HCT116 (cell line): ENCODE results near the gene LTBP1. TPM values are rescaled to one million over a fixed set of nuclear protein-coding genes. Genes with fewer than 3 reads are reported as not detected.

Experiments used
- ATAC-seq: fragments of 200-7000 bp; cut with Tn5 transposase; 2 replicates; pipeline ENCODE4 v1.9.1; 2020; ENCODE audit warnings: mild to moderate bottlenecking, moderate library complexity
- BruUV-seq: library from RNA; stranded (reverse); fragments of 400-500 nt; replicated peaks from 2 replicates; lab custom pipeline; 2021; lab: Mats Ljungman, UMichigan
- CTCF ChIA-PET: fragments of 300-600 bp; sonication (Branson Sonifier 250); formaldehyde crosslinking; loops from one replicate; lab custom pipeline; 2021; ENCODE audit warnings: antibody characterized with exemption; lab: Charles Lee
- POLR2A ChIA-PET: fragments of 300-600, 350-600 bp; sonication (Branson Sonifier 250); formaldehyde crosslinking; loops from one replicate; lab custom pipeline; 2021; ENCODE audit warnings: antibody characterized with exemption; lab: Charles Lee
- RAD21 ChIA-PET, 2 experiments: fragments of 300-600 bp; sonication (Branson Sonifier 250); formaldehyde crosslinking; loops; one replicate each; lab custom pipeline; 2023; ENCODE audit warnings: low total read pairs in 2 of 2; ENCODE audit not compliant: uncharacterized antibody in 2 of 2, unreplicated experiment in 2 of 2, low non-redundant PET in 1 of 2; lab: Charles Lee
- DNase-seq: peaks from one replicate; pipeline ENCODE4 v3.0.0-alpha.2; 2010; ENCODE audit warnings: low read depth, low spot score
- H2AFZ ChIP-seq: fragments of 200-600 bp; shearing (Covaris generic), sonication (generic); 2 replicates; pipeline ENCODE4 v1.6.1; 2017; ENCODE audit warnings: low read depth, mixed run types, mixed read lengths, antibody characterized with exemption, low read length; ENCODE audit not compliant: poor library complexity, severe bottlenecking
- H3K27ac ChIP-seq: 2 replicates; pipeline ENCODE4 v1.5.1; 2012; ENCODE audit warnings: low read depth, low read length
- H3K27me3 ChIP-seq: fragments of 200-600 bp; sonication (generic); 2 replicates; pipeline ENCODE4 v1.6.1; 2016; ENCODE audit warnings: mixed run types, low read length, mixed read lengths; ENCODE audit not compliant: insufficient read depth
- H3K36me3 ChIP-seq, 2 experiments: fragments of 200-500 bp in 1 of 2; fragments of 200-600 bp in 1 of 2; sonication (Bioruptor generic) in 1 of 2; sonication (generic) in 1 of 2; 2 replicates each; pipeline versions ENCODE4 v1.5.1 to v1.6.1; 2014 to 2016; ENCODE audit warnings: low read length in 2 of 2, inconsistent platforms in 1 of 2, mixed read lengths in 1 of 2, mixed run types in 1 of 2; ENCODE audit not compliant: insufficient read depth in 2 of 2, control insufficient read depth in 1 of 2
- H3K4me1 ChIP-seq, 2 experiments: fragments of 200-600 bp in 1 of 2; sonication (generic) in 1 of 2; 2 replicates each; pipeline versions ENCODE4 v1.5.1 to v1.6.1; 2012 to 2017; ENCODE audit warnings: low read length in 2 of 2, inconsistent platforms in 1 of 2, mild to moderate bottlenecking in 1 of 2, mixed read lengths in 1 of 2, mixed run types in 1 of 2, moderate library complexity in 1 of 2; ENCODE audit not compliant: insufficient read depth in 2 of 2, control insufficient read depth in 1 of 2
- H3K4me2 ChIP-seq: fragments of 200-600 bp; sonication (generic); 2 replicates; pipeline ENCODE4 v1.6.1; 2017; ENCODE audit warnings: mixed run types, low read length, mixed read lengths
- H3K4me3 ChIP-seq, 2 experiments: fragments of 200-600 bp in 1 of 2; sonication (generic) in 1 of 2; replicated peaks in 1 of 2; 2 replicates each; pipeline ENCODE4 v1.5.1; 2011 to 2016; ENCODE audit warnings: low read length in 2 of 2, control low read depth in 1 of 2, low read depth in 1 of 2, mild to moderate bottlenecking in 1 of 2, mixed read lengths in 1 of 2, mixed run types in 1 of 2
- H3K79me2 ChIP-seq: fragments of 200-600 bp; sonication (generic); 2 replicates; pipeline ENCODE4 v1.6.1; 2017; ENCODE audit warnings: mild to moderate bottlenecking, mixed run types, low read length, moderate library complexity, mixed read lengths; ENCODE audit not compliant: insufficient read depth
- H3K9ac ChIP-seq: fragments of 200-600 bp; sonication (generic); 2 replicates; pipeline ENCODE4 v1.6.1; 2016; ENCODE audit warnings: low read length, mixed read lengths
- H3K9me2 ChIP-seq: fragments of 200-600 bp; sonication (generic), shearing (Covaris generic); 2 replicates; pipeline ENCODE4 v1.6.1; 2017; ENCODE audit warnings: mixed run types, mild to moderate bottlenecking, moderate library complexity; ENCODE audit not compliant: insufficient read depth
- H3K9me3 ChIP-seq, 2 experiments: fragments of 200-500 bp in 1 of 2; fragments of 200-600 bp in 1 of 2; sonication (Bioruptor generic) in 1 of 2; sonication (generic) in 1 of 2; 2 replicates each; pipeline ENCODE4 v1.6.1; 2014 to 2017; ENCODE audit warnings: low read length in 2 of 2, mixed read lengths in 2 of 2, inconsistent platforms in 1 of 2, low read depth in 1 of 2, mild to moderate bottlenecking in 1 of 2, mixed run types in 1 of 2, moderate library complexity in 1 of 2; ENCODE audit not compliant: control insufficient read depth in 1 of 2, insufficient read depth in 1 of 2
- H4K20me1 ChIP-seq: fragments of 200-600 bp; sonication (generic), shearing (Covaris generic); 2 replicates; pipeline ENCODE4 v1.6.1; 2017; ENCODE audit warnings: mixed run types, mild to moderate bottlenecking, moderate library complexity; ENCODE audit not compliant: insufficient read depth
- ATF3 ChIP-seq: IDR thresholded peaks from 2 replicates; pipeline ENCODE4 v1.6.1; 2012
- CBX3 ChIP-seq: IDR thresholded peaks from 2 replicates; pipeline ENCODE4 v1.6.1; 2012; ENCODE audit warnings: low read depth
- CEBPB ChIP-seq: IDR thresholded peaks from 2 replicates; pipeline ENCODE4 v1.6.1; 2012; ENCODE audit warnings: low read depth
- CTCF ChIP-seq, 3 experiments: fragments of 200-600 bp in 1 of 3; sonication (generic) in 1 of 3; IDR thresholded peaks in 2 of 3; conservative IDR thresholded peaks in 1 of 3; 2 replicates each; pipeline ENCODE4 v1.5.1; 2012 to 2017; ENCODE audit warnings: low read depth in 2 of 3, low read length in 2 of 3, antibody characterized with exemption in 1 of 3, borderline replicate concordance in 1 of 3, control low read depth in 1 of 3, mild to moderate bottlenecking in 1 of 3, mixed read lengths in 1 of 3, mixed run types in 1 of 3, moderate library complexity in 1 of 3; ENCODE audit not compliant: insufficient read depth in 1 of 3
- EGR1 ChIP-seq: IDR thresholded peaks from 2 replicates; pipeline ENCODE4 v1.6.1; 2012; ENCODE audit warnings: low read depth
- EZH2phosphoT487 ChIP-seq: fragments of 200-600 bp; IDR thresholded peaks from 2 replicates; pipeline ENCODE4 v1.6.1; 2018; ENCODE audit warnings: antibody characterized with exemption, borderline replicate concordance
- POLR2AphosphoS5 ChIP-seq: IDR thresholded peaks from 2 replicates; pipeline ENCODE4 v1.6.1; 2011; ENCODE audit warnings: mild to moderate bottlenecking, low read depth, low read length, moderate library complexity
- RAD21 ChIP-seq: IDR thresholded peaks from 2 replicates; pipeline ENCODE4 v1.6.1; 2012; ENCODE audit warnings: low read depth, mild to moderate bottlenecking
- REST ChIP-seq: IDR thresholded peaks from 2 replicates; pipeline ENCODE4 v1.6.1; 2012; ENCODE audit warnings: low read depth
- SIN3A ChIP-seq: IDR thresholded peaks from 2 replicates; pipeline ENCODE4 v1.6.1; 2012; ENCODE audit warnings: low read depth
- SP1 ChIP-seq: IDR thresholded peaks from 2 replicates; pipeline ENCODE4 v1.6.1; 2012; ENCODE audit warnings: low read depth
- TCF7L2 ChIP-seq: IDR thresholded peaks from 2 replicates; pipeline ENCODE4 v1.7.0; 2011; ENCODE audit warnings: borderline replicate concordance, inconsistent platforms; ENCODE audit not compliant: insufficient read depth, insufficient read length; ENCODE audit errors: extremely low read depth
- YY1 ChIP-seq: IDR thresholded peaks from 2 replicates; pipeline ENCODE4 v1.6.1; 2011; ENCODE audit warnings: low read length, low read depth, moderate library complexity, mild to moderate bottlenecking; ENCODE audit not compliant: insufficient replicate concordance; ENCODE audit errors: extremely low read depth
- ZBTB33 ChIP-seq: IDR thresholded peaks from 2 replicates; pipeline ENCODE4 v1.6.1; 2011; ENCODE audit warnings: mild to moderate bottlenecking, low read length, moderate library complexity; ENCODE audit not compliant: insufficient replicate concordance; ENCODE audit errors: extremely low read depth
- ZFX ChIP-seq: fragments of 450-650 bp; IDR thresholded peaks from 2 replicates; pipeline ENCODE4 v1.6.1; 2017
- ZNF274 ChIP-seq: fragments of 200-500 bp; sonication (Bioruptor generic); IDR thresholded peaks from 2 replicates; pipeline ENCODE4 v1.6.1; 2014; ENCODE audit warnings: mild to moderate bottlenecking, low read depth, low read length, inconsistent platforms
- intact Hi-C: fragments of 100-400 bp; cut with micrococcal nuclease; formaldehyde crosslinking; loops from 2 replicates; pipeline ENCODE4 v1.10.0; 2022
- total RNA-seq: library from RNA; stranded (reverse); gene quantifications from one replicate; pipeline ENCODE4 v1.2.1, GENCODE V29; 2021; ENCODE audit not compliant: unreplicated experiment

The LTBP1 gene
- total RNA-seq, 1 experiment from 2014 or later: 5.1 TPM

GRCh38 chr2:32931519-32931918 is 15.2 kb upstream of the LTBP1 start:
- BruUV-seq: no TSS peak
- DNase-seq (no peak), ATAC-seq (no peak)
- POLR2A ChIA-PET: no interaction called here
- Histone ChIP-seq H3K36me3 (no peaks in the 10 kb centered on the region), H3K9ac (no peak overlapping the region), H4K20me1 (no peaks in the 10 kb centered on the region), H3K4me2 (no peak overlapping the region), H3K27ac (no peak overlapping the region), H3K9me2 (no peaks in the 10 kb centered on the region), H3K79me2 (no peaks in the 10 kb centered on the region), H3K4me1 (no peaks in the 10 kb centered on the region), H3K27me3 (no peaks in the 10 kb centered on the region), H2AFZ (no peak overlapping the region), H3K9me3 (no peaks in the 10 kb centered on the region), H3K4me3 (no peak overlapping the region)
- RAD21 ChIA-PET: no interaction called here
- intact Hi-C loops: loop anchor here (5.0 kb wide), 1 partner anchor 154 kb away; no protein-coding TSS in a partner anchor
- CTCF ChIA-PET: no interaction called here
- TF ChIP-seq YY1 (no peak), POLR2AphosphoS5 (no peak), SIN3A (no peak), TCF7L2 (no peak), ZBTB33 (no peak), EZH2phosphoT487 (no peak), ZFX (no peak), RAD21 (no peak), CTCF (IDR thresholded peaks at IDR 0.05 in 2 of 3, conservative IDR thresholded peaks at IDR 0.05 in 1 of 3; ENCODE audit: borderline replicate concordance in 1 of 3, insufficient read depth in 1 of 3, low read depth in 2 of 3, low read length in 2 of 3) (no peak), EGR1 (no peak), CBX3 (no peak), REST (no peak), CEBPB (no peak), ATF3 (no peak), SP1 (no peak), ZNF274 (no peak)
